Measurements from ENCODE around the gene GARIN1A.

DNA sequence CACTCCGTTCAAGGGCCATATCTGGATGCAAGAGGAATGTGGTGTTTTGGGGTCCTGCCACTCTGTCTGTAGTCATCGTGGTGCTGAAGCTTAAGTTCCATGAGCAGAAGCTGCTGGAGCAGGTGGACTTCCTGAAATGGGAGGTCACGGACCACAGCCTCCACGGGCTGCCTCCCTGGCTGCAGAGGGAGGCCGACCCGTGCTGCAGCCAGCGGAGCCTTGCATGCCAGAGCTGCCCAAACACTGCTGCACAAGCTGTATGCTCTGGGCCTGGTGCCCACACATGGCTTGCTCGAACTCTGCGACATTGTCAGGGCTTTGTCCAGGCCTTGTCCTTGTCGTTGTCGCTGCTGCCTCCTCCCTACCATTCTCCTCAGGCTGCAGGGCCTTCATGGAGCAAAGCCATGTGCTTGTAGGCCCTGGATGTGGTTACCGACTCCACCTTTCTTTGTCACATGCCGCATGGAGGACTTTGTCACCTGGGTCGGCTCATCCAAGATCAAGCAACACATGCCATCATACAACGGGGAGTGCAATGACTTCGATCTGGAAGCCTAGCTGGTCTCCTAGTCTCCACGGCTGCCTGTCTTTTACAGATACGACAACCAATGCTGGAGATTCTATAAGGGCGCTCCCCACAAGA, 21.4 kb downstream of the GARIN1A start:
- TF ChIP-seq CTCF (IDR thresholded peaks at IDR 0.05) (no peak), POLR2A (IDR thresholded peaks at IDR 0.05) (no peak)
